ENCODE results near the gene MACC1.
A peak's percentile ranks its signal among the peaks of the same experiment; 100 is the strongest.
"Not testable (repeated sequence)": the region's sequence is repeated elsewhere in the genome, so short reads cannot be mapped to it uniquely, and the experiment has no call there.

The MACC1 gene

GRCh38 chr7:20124087-20124486, 93.1 kb downstream of the MACC1 start:
- not testable (repeated sequence) for DNase-seq (ENCODE audit: low read depth)

GRCh38 chr7:20122653-20123316, 94.4 kb downstream of the MACC1 start:
- DNase-seq (ENCODE audit: low read depth): not testable (repeated sequence)

DNA sequence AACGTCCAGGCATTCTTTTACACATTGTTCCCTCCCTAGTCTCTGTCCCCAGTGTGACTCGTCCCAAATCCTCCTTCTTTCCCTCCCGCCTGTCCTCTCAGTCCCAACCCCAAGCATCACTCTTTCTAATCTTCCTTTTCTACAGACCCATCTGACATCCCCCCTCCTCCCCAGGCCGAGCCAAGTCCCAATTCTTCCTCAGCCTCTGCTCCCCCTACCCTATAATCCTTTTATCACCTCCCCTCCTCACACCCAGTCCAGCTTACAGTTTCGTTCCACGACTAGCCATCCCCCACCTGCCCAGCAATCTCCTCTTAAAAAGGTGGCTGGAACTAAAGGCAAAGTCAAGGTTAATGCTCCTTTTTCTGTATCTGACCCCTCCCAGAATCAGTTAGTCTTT, 95.1 kb downstream of the MACC1 start:
- no peak for DNase-seq (ENCODE audit: low read depth)

DNA sequence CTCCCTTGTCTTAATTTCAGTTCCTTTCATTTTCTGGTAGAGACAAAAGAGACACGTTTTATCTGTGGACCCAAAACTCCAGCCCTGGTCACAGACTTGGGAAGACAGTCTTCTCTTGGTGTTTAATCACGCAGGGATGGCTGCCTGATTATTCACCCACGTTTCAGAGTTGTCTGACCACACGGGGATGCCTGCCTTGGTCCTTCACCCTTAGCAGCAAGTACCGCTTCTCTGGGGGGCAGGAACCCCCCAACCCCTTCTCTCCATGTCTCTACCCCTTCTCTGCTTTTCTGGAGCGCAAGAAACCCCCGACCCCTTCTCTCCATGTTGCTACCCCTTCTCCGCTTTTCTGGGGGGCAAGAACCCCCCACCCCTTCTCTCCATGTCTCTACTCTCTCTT, 95.8 kb downstream of the MACC1 start:
- no peak for DNase-seq (ENCODE audit: low read depth)

GRCh38 chr7:20120611-20121168, 96.5 kb downstream of the MACC1 start:
- not testable (repeated sequence) for DNase-seq (ENCODE audit: low read depth)

GRCh38 chr7:20116869-20117268, 100.3 kb downstream of the MACC1 start:
- no peak for DNase-seq (ENCODE audit: low read depth)

GRCh38 chr7:20114468-20114867, 102.7 kb downstream of the MACC1 start:
- DNase-seq (ENCODE audit: low read depth): peak; percentile 5

DNA sequence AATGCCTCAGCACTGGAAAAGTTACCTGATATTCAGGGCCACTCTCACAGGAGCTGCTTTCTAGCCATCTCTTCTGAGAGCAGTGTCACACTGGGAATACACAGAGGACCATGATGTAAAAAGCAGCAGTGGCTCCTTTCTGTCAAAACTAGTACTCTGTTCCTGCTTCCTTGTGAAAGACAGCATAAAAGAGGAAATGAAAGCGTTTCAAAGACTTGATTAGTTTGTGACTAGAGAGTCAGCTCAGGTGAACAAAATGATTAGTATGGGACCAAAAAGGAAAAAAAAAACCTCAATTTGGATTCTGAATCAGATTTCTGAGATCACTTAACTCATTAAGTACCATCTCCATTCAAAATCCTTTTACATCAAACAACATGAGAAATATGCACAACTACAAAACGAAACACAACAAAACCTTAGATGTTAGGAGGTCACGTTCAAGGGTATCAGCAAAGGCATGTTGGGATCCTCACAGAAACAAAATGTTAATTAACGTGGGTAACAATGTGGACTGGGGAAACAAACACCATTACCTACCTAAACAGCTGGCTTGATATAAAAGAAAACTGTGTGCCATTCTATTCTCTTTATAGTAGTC, 103.7 kb downstream of the MACC1 start:
- no peak for DNase-seq (ENCODE audit: low read depth)

- DNase-seq (ENCODE audit: low read depth): no peak
These were observed 104.5 kb downstream of the MACC1 start for GRCh38 chr7:20112696-20113095.

- no peak for DNase-seq (ENCODE audit: low read depth)
These were observed 105.2 kb downstream of the MACC1 start for GRCh38 chr7:20111821-20112542.

GRCh38 chr7:20107582-20107981, 109.6 kb downstream of the MACC1 start:
- no peak for DNase-seq (ENCODE audit: low read depth)

DNA sequence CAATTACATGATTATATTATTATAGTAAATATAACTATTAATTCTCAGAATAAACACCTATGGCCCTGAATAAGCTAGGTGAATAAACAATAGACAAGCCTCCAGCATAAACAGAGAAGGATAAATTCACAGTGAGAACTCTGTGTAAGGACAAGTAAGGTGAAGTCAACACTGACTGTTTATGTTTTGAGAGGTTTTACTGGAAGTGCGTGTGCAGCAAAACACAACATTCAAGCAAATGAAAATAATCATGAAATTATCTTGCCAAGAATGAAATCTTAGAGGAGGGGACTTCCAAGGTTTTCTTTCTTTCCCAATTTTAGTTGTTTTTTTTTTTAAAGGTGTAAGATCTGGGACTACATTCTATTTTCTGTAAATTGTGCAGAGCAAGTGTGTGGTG, 112.5 kb downstream of the MACC1 start:
- DNase-seq (ENCODE audit: low read depth): no peak

- DNase-seq (ENCODE audit: low read depth): no peak
These were observed 114.2 kb downstream of the MACC1 start for GRCh38 chr7:20102982-20103381.

GRCh38 chr7:20095862-20096261, 121.3 kb downstream of the MACC1 start:
- DNase-seq (ENCODE audit: low read depth): no peak

- DNase-seq (ENCODE audit: low read depth): no peak
These were observed 121.7 kb downstream of the MACC1 start for GRCh38 chr7:20095436-20095835.

DNA sequence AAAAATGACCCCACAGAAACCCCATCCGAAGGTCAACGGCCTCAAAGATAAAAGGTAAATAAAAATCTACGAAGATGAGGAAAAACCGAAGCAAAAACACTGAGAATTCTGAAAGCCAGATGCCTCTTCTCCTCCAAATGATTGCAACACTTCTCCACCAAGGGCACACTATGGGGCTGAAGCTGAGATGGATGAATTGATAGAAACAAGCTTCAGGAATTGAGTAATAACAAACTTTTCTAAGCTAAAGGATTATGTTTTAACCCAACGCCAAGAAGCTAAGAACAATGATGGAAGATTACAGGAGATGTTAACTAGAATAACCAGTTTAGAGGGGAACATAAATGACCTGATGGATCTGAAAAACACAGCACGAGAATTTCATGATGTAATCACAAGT, 127.8 kb downstream of the MACC1 start:
- DNase-seq (ENCODE audit: low read depth): peak; percentile 83

GRCh38 chr7:20085086-20085485, 132.1 kb downstream of the MACC1 start:
- DNase-seq (ENCODE audit: low read depth): peak; percentile 94
